C4-2B (cell line): ENCODE results near the gene ESRRG.

ENCODE experiments used
- H3K27ac ChIP-seq: fragments of 450-650 bp; 2 replicates; pipeline ENCODE4 v1.5.1; 2017
- CTCF ChIP-seq: fragments of 450-650 bp; conservative IDR thresholded peaks from 2 replicates; pipeline ENCODE4 v1.5.1; 2017; ENCODE audit warnings: mild to moderate bottlenecking
- ZFX ChIP-seq: fragments of 450-650 bp; IDR thresholded peaks from 2 replicates; pipeline ENCODE4 v1.6.1; 2017

The ESRRG gene

GRCh38 chr1:216686860-216687766 lies 36.1 kb downstream of the ESRRG start:
- TF ChIP-seq CTCF: no peak
- TF ChIP-seq ZFX: no peak
- H3K27ac ChIP-seq: no peak overlapping the region

GRCh38 chr1:216682752-216683151 lies 40.5 kb downstream of the ESRRG start:
- H3K27ac ChIP-seq: no peak overlapping the region
- TF ChIP-seq ZFX (no peak), CTCF (no peak)

DNA sequence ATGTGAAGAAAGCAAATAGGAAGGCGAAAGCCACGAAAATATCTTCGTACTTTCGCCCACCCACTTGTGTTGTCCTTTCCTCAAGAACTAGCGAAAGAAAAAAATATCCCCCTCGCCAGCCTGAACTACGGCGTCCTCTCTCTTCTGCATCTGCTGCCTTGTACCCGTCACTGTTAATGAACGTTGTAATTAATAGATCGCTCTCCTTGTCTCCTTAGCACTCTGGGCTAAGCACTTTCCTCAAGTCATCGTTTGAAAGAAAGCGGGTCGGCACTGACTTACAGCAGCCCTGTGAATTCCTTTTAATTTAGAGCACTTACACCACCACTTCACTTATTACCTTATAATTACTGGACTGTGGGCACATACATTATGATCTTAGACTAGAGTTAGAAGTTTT lies 44.1 kb downstream of the ESRRG start:
- H3K27ac ChIP-seq: no peak overlapping the region

GRCh38 chr1:216670118-216670883 lies 52.9 kb downstream of the ESRRG start:
- peak; percentile 16; the same call in 1 of the 2 replicates for TF ChIP-seq CTCF
- no peak for TF ChIP-seq ZFX
- no peak overlapping the region for H3K27ac ChIP-seq

More for the DNA sequence above, 44.1 kb downstream of the ESRRG start:
- TF ChIP-seq CTCF (no peak), ZFX (no peak)

DNA sequence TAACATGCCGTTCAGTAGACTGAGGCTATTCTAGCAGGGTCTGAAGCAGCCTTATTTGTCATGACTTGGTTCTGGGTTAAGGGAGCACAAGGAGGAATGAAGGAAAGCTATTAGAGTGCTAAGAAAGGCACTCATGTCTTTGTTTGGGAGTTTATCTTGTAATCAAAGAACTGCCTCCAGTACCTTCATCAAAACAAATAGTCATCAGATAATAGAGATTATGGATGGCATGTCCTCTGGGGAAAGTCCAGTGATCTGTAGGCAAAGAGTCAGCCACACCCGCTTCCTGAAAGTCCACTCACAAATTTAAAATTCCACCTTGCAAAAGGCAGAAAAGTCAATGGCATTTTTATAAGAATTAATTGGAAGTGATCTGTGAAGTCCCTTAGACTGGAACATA lies 56.8 kb downstream of the ESRRG start:
- TF ChIP-seq ZFX: no peak
- no peak for TF ChIP-seq CTCF
- no peak overlapping the region for H3K27ac ChIP-seq

- no peak overlapping the region for H3K27ac ChIP-seq
- TF ChIP-seq ZFX: no peak
- TF ChIP-seq CTCF: no peak
Measured at GRCh38 chr1:216665856-216666255, 57.4 kb downstream of the ESRRG start.

GRCh38 chr1:216665406-216665805 lies 57.8 kb downstream of the ESRRG start:
- TF ChIP-seq CTCF (no peak), ZFX (no peak)
- no peak overlapping the region for H3K27ac ChIP-seq
